HG02571 (cell line): ENCODE measurements around the gene HILPDA.

Experiments
- ATAC-seq: cut with Tn5 transposase; IDR thresholded peaks from one replicate; pipeline ENCODE4 v1.9.1; 2021; ENCODE audit warnings: mild to moderate bottlenecking, moderate library complexity; ENCODE audit not compliant: unreplicated experiment

The HILPDA gene

GRCh38 chr7:128455543-128456254, at the start of gene HILPDA:
HILPDA (plus strand) TSS chr7:128455878; CDS start chr7:128457269, 1,391 bp downstream.
- ATAC-seq, result peak; percentile 87

- no peak for ATAC-seq
Measured at GRCh38 chr7:128406314-128407232, 49.1 kb upstream of the HILPDA start.

GRCh38 chr7:128407233-128407589, 48.5 kb upstream of the HILPDA start:
- ATAC-seq, result no peak

- ATAC-seq, result no peak
Measured at GRCh38 chr7:128407751-128408708, 47.6 kb upstream of the HILPDA start.

- ATAC-seq, result no peak
Measured at GRCh38 chr7:128408709-128409595, 46.7 kb upstream of the HILPDA start.

- peak; percentile 76 for ATAC-seq
Measured at GRCh38 chr7:128409596-128410450, 45.9 kb upstream of the HILPDA start, which contains the start of gene IMPDH1. IMPDH1 (minus strand) TSS chr7:128409982; CDS start chr7:128409901, 81 bp downstream.

- ATAC-seq, result no peak
Measured at GRCh38 chr7:128410451-128410753, 45.3 kb upstream of the HILPDA start.

- ATAC-seq, result no peak
Measured at GRCh38 chr7:128415217-128415785, 40.4 kb upstream of the HILPDA start.

- no peak for ATAC-seq
Measured at GRCh38 chr7:128417071-128417470, 38.6 kb upstream of the HILPDA start.

- ATAC-seq, result no peak
Measured at GRCh38 chr7:128419257-128419656, 36.4 kb upstream of the HILPDA start.

- ATAC-seq, result no peak
Measured at GRCh38 chr7:128420773-128421172, 34.9 kb upstream of the HILPDA start.

GRCh38 chr7:128421384-128421783, 34.3 kb upstream of the HILPDA start:
- no peak for ATAC-seq

GRCh38 chr7:128422037-128422436, 33.6 kb upstream of the HILPDA start:
- ATAC-seq, result no peak

GRCh38 chr7:128422842-128423241, 32.8 kb upstream of the HILPDA start:
- ATAC-seq, result no peak

- no peak for ATAC-seq
Measured at GRCh38 chr7:128424686-128425275, 30.9 kb upstream of the HILPDA start.

- ATAC-seq, result no peak
Measured at GRCh38 chr7:128425850-128426249, 29.8 kb upstream of the HILPDA start.

- no peak for ATAC-seq
Measured at GRCh38 chr7:128427289-128427891, 28.3 kb upstream of the HILPDA start.

GRCh38 chr7:128430207-128430606, 25.5 kb upstream of the HILPDA start:
- no peak for ATAC-seq
